K562 (cell line): Measurements from ENCODE around the gene GOLGA2. TPM values are rescaled to one million over a fixed set of nuclear protein-coding genes. Genes with fewer than 3 reads are reported as not detected.
A peak's percentile ranks its signal among the peaks of the same experiment; 100 is the strongest.
"Not testable (repeated sequence)": the region's sequence is repeated elsewhere in the genome, so short reads cannot be mapped to it uniquely, and the experiment has no call there.

Experiments used
- ELF4 ChIP-seq: fragments of 450-650 bp; formaldehyde crosslinking; IDR thresholded peaks from 2 replicates; pipeline ENCODE4 v1.4.0; 2022; ENCODE audit warnings: missing genetic modification characterization
- ETV1 ChIP-seq: fragments of 450-650 bp; conservative IDR thresholded peaks from 2 replicates; pipeline ENCODE4 v1.6.1; 2016; ENCODE audit warnings: missing genetic modification characterization, control low read depth, low read depth, missing compliant biosample characterization
- HIVEP1 ChIP-seq: fragments of 250-450 bp; sonication (Bioruptor Pico); IDR thresholded peaks from 2 replicates; pipeline ENCODE4 v1.4.0; 2020; ENCODE audit warnings: mild to moderate bottlenecking
- JUN ChIP-seq, 2 experiments: sonication (generic) in 1 of 2; formaldehyde crosslinking in 1 of 2; IDR thresholded peaks; 2 replicates each; pipeline versions ENCODE4 v1.6.1 to v1.8.0; 2012 to 2022; ENCODE audit warnings: borderline replicate concordance in 2 of 2, mild to moderate bottlenecking in 2 of 2, improper control_type of control experiment in 1 of 2, low read depth in 1 of 2, low read length in 1 of 2, missing genetic modification reagents in 1 of 2
- KDM2B ChIP-seq: fragments of 250-450 bp; sonication (Bioruptor Pico); IDR thresholded peaks from 2 replicates; pipeline ENCODE4 v1.8.0; 2021; ENCODE audit warnings: mild to moderate bottlenecking, moderate library complexity
- MAZ ChIP-seq, 2 experiments: fragments of 450-650 bp in 1 of 2; sonication (generic) in 1 of 2; formaldehyde crosslinking; IDR thresholded peaks in 1 of 2; conservative IDR thresholded peaks in 1 of 2; 2 replicates each; pipeline versions ENCODE4 v1.4.0 to v1.5.0; 2020; ENCODE audit warnings: mild to moderate bottlenecking in 1 of 2, missing genetic modification reagents in 1 of 2
- RAD21 ChIP-seq, 2 experiments: fragments of 250-450 bp in 1 of 2; fragments of 450-650 bp in 1 of 2; sonication (Bioruptor Pico) in 1 of 2; formaldehyde crosslinking in 1 of 2; IDR thresholded peaks in 1 of 2; conservative IDR thresholded peaks in 1 of 2; 2 replicates each; pipeline versions ENCODE4 v1.4.0 to v1.8.0; 2020 to 2022; ENCODE audit warnings: mild to moderate bottlenecking in 2 of 2, moderate library complexity in 1 of 2
- RFX7 ChIP-seq: fragments of 250-450 bp; sonication (Bioruptor Pico); IDR thresholded peaks from 2 replicates; pipeline ENCODE4 v1.5.1; 2021; ENCODE audit warnings: mild to moderate bottlenecking
- ZNF134 ChIP-seq: fragments of 250-450 bp; sonication (Bioruptor Pico); conservative IDR thresholded peaks from 2 replicates; pipeline ENCODE4 v1.4.0; 2020
- ZNF239 ChIP-seq: fragments of 250-450 bp; sonication (Bioruptor Pico); IDR thresholded peaks from 2 replicates; pipeline ENCODE4 v1.4.0; 2020; ENCODE audit warnings: mild to moderate bottlenecking
- ZNF347 ChIP-seq: fragments of 450-650 bp; formaldehyde crosslinking; IDR thresholded peaks from 2 replicates; pipeline ENCODE4 v1.4.0; 2020; ENCODE audit warnings: low read depth, mild to moderate bottlenecking, moderate library complexity
- ZNF583 ChIP-seq: fragments of 250-450 bp; sonication (Bioruptor Pico); IDR thresholded peaks from 2 replicates; pipeline ENCODE4 v1.4.0; 2020
- ZSCAN32 ChIP-seq: fragments of 450-650 bp; formaldehyde crosslinking; IDR thresholded peaks from 2 replicates; pipeline ENCODE4 v1.4.0; 2020; ENCODE audit warnings: mild to moderate bottlenecking, moderate library complexity
- polyA plus RNA-seq, 8 experiments: library from polyadenylated mRNA; depleted of rRNA in 4 of 8; stranded (reverse) in 5 of 8; unstranded in 3 of 8; fragments of >200 nt; fragmentation: Nextera tagmentation in 2 of 8; fragmentation: Illumina TruSeq in 1 of 8; extraction: Ambion mirVana in 2 of 8; extraction: Trizol in 1 of 8; gene quantifications; 2 replicates each; pipeline versions ENCODE4 v1.2.1 to v1.2.3, GENCODE V29; 2011 to 2014; ENCODE audit warnings: inconsistent platforms in 1 of 8, missing spikeins in 1 of 8
- total RNA-seq, 7 experiments: library from RNA; depleted of rRNA in 6 of 7; stranded (reverse); fragments of >200 nt in 6 of 7; fragmentation: Illumina TruSeq in 2 of 7; extraction: Trizol in 2 of 7; gene quantifications; 2 replicates each; pipeline versions ENCODE4 v1.2.1 to v1.2.3, GENCODE V29; 2011 to 2021; ENCODE audit warnings: low replicate concordance in 1 of 7
- TF ChIP-seq, protein P1 (sequence below): fragments of 250-450 bp; sonication (Bioruptor Pico); IDR thresholded peaks from 2 replicates; pipeline ENCODE4 v1.8.0; 2022; ENCODE audit warnings: moderate library complexity, mild to moderate bottlenecking, inconsistent platforms
- TF ChIP-seq, protein P2 (sequence below): fragments of 450-650 bp; formaldehyde crosslinking; IDR thresholded peaks from 2 replicates; pipeline ENCODE4 v1.4.0; 2022; ENCODE audit warnings: missing genetic modification characterization
- TF ChIP-seq, protein P3 (sequence below): fragments of 250-450 bp; sonication (Bioruptor Pico); IDR thresholded peaks from 2 replicates; pipeline ENCODE4 v1.4.0; 2020

Gene GOLGA2
- total and polyA plus RNA-seq, 9 of the 15 experiments (the other 6 are each of a cell fraction or from before 2014, with no cell fraction given), result 15.7 to 138 (median 76.0) TPM

DNA sequence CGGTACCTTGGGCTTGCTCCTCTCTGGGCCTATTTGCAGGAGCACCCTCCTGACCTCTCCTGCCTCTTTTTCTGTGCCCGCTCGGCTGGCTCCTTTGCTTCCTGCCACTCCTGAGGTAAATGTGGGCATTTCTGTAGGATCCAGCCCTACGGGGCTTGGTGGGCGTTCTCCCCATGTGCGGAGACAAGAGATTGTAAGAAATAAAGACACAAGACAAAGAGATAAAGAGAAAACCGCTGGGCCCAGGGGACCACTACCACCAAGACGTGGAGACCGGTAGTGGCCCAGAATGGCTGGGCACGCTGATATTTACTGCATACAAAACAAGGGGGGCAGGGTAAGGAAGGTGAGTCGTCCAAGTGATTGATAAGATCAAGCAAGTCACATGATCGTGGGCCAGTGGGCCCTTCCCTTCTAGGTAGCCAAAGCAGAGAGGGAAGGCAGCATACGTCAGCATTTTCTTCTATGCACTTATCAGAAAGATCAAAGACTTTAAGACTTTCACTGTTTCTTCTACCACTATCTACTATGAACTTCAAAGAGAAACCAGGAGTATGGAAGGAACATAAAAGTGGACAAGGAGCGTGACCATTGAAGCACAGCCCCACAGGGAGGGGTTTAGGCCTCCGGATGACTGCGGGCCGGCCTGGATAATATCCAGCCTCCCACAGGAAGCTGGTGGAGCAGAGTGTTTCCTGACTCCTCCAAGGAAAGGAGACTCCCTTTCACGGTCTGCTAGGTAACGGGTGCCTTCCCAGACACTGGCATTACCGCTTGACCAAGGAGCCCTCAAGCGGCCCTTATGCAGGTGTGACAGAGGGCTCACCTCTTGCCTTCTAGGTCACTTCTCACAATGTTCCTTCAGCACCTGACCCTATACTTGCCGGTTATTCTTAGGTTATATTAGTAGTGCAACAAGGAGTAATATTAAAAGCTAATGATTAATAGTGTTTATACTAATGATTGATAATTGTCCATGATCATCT, 3.6 kb upstream of the GOLGA2 start (continued):
- TF ChIP-seq JUN (IDR thresholded peaks at IDR 0.05; ENCODE audit: borderline replicate concordance, low read depth, low read length), result peak; percentile 17; the same call in 1 of the 2 replicates
- TF ChIP-seq JUN (CRISPR knock-in tag; IDR thresholded peaks at IDR 0.05; ENCODE audit: borderline replicate concordance), result not testable (repeated sequence)
- TF ChIP-seq, protein P1, sequence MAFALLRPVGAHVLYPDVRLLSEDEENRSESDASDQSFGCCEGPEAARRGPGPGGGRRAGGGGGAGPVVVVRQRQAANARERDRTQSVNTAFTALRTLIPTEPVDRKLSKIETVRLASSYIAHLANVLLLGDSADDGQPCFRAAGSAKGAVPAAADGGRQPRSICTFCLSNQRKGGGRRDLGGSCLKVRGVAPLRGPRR (CRISPR knock-in tag), result peak; percentile 83; the same call in 1 of the 2 replicates
- TF ChIP-seq, protein P2, sequence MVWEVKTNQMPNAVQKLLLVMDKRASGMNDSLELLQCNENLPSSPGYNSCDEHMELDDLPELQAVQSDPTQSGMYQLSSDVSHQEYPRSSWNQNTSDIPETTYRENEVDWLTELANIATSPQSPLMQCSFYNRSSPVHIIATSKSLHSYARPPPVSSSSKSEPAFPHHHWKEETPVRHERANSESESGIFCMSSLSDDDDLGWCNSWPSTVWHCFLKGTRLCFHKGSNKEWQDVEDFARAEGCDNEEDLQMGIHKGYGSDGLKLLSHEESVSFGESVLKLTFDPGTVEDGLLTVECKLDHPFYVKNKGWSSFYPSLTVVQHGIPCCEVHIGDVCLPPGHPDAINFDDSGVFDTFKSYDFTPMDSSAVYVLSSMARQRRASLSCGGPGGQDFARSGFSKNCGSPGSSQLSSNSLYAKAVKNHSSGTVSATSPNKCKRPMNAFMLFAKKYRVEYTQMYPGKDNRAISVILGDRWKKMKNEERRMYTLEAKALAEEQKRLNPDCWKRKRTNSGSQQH (CRISPR knock-in tag), result peak; percentile 81; the same call in 1 of the 2 replicates
- TF ChIP-seq KDM2B (CRISPR knock-in tag), result 0 out of 2 replicates have a peak, but pooled peaks have one; percentile 72
- peak; percentile 48; the same call in 1 of the 2 replicates for TF ChIP-seq ZNF134
- peak in 1 of 2 experiments; percentile 37; a peak in 2 of 4 replicates for TF ChIP-seq MAZ (CRISPR knock-in tag; conservative IDR thresholded peaks at IDR 0.05 in 1 of 2, IDR thresholded peaks at IDR 0.05 in 1 of 2)
- peak; percentile 53 for TF ChIP-seq ZNF239 (CRISPR knock-in tag)
- TF ChIP-seq RAD21 (CRISPR knock-in tag; conservative IDR thresholded peaks at IDR 0.05 in 1 of 2, IDR thresholded peaks at IDR 0.05 in 1 of 2), result 0 out of 4 replicates have a peak, but pooled peaks have one; percentile 2 to 21
- peak; percentile 72; the same call in 1 of the 2 replicates for TF ChIP-seq HIVEP1 (CRISPR knock-in tag)
- peak; percentile 88 for TF ChIP-seq ELF4 (CRISPR knock-in tag)
- TF ChIP-seq ZNF347 (CRISPR knock-in tag), result 0 out of 2 replicates have a peak, but pooled peaks have one; percentile 57
- TF ChIP-seq, protein P3, sequence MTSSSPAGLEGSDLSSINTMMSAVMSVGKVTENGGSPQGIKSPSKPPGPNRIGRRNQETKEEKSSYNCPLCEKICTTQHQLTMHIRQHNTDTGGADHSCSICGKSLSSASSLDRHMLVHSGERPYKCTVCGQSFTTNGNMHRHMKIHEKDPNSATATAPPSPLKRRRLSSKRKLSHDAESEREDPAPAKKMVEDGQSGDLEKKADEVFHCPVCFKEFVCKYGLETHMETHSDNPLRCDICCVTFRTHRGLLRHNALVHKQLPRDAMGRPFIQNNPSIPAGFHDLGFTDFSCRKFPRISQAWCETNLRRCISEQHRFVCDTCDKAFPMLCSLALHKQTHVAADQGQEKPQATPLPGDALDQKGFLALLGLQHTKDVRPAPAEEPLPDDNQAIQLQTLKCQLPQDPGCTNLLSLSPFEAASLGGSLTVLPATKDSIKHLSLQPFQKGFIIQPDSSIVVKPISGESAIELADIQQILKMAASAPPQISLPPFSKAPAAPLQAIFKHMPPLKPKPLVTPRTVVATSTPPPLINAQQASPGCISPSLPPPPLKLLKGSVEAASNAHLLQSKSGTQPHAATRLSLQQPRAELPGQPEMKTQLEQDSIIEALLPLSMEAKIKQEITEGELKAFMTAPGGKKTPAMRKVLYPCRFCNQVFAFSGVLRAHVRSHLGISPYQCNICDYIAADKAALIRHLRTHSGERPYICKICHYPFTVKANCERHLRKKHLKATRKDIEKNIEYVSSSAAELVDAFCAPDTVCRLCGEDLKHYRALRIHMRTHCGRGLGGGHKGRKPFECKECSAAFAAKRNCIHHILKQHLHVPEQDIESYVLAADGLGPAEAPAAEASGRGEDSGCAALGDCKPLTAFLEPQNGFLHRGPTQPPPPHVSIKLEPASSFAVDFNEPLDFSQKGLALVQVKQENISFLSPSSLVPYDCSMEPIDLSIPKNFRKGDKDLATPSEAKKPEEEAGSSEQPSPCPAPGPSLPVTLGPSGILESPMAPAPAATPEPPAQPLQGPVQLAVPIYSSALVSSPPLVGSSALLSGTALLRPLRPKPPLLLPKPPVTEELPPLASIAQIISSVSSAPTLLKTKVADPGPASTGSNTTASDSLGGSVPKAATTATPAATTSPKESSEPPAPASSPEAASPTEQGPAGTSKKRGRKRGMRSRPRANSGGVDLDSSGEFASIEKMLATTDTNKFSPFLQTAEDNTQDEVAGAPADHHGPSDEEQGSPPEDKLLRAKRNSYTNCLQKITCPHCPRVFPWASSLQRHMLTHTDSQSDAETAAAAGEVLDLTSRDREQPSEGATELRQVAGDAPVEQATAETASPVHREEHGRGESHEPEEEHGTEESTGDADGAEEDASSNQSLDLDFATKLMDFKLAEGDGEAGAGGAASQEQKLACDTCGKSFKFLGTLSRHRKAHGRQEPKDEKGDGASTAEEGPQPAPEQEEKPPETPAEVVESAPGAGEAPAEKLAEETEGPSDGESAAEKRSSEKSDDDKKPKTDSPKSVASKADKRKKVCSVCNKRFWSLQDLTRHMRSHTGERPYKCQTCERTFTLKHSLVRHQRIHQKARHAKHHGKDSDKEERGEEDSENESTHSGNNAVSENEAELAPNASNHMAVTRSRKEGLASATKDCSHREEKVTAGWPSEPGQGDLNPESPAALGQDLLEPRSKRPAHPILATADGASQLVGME (CRISPR knock-in tag), result peak; percentile 81
- TF ChIP-seq RFX7 (CRISPR knock-in tag), result 0 out of 2 replicates have a peak, but pooled peaks have one; percentile 50
- peak; percentile 73 for TF ChIP-seq ETV1 (tag)
- TF ChIP-seq ZSCAN32 (CRISPR knock-in tag), result peak; percentile 63; the same call in 1 of the 2 replicates
- TF ChIP-seq ZNF583 (CRISPR knock-in tag), result peak; percentile 87; the same call in 1 of the 2 replicates
